GM19099 (cell line): ENCODE measurements around the gene DPH6.

Experiments
- POLR2A ChIP-seq: IDR thresholded peaks from 3 replicates; pipeline ENCODE4 v1.6.1; 2011; ENCODE audit warnings: low read depth; ENCODE audit not compliant: insufficient read length; ENCODE audit errors: extremely low read depth

The DPH6 gene

GRCh38 chr15:35547775-35548364 lies 1.9 kb upstream of the DPH6 start:
- no peak for TF ChIP-seq POLR2A

DNA sequence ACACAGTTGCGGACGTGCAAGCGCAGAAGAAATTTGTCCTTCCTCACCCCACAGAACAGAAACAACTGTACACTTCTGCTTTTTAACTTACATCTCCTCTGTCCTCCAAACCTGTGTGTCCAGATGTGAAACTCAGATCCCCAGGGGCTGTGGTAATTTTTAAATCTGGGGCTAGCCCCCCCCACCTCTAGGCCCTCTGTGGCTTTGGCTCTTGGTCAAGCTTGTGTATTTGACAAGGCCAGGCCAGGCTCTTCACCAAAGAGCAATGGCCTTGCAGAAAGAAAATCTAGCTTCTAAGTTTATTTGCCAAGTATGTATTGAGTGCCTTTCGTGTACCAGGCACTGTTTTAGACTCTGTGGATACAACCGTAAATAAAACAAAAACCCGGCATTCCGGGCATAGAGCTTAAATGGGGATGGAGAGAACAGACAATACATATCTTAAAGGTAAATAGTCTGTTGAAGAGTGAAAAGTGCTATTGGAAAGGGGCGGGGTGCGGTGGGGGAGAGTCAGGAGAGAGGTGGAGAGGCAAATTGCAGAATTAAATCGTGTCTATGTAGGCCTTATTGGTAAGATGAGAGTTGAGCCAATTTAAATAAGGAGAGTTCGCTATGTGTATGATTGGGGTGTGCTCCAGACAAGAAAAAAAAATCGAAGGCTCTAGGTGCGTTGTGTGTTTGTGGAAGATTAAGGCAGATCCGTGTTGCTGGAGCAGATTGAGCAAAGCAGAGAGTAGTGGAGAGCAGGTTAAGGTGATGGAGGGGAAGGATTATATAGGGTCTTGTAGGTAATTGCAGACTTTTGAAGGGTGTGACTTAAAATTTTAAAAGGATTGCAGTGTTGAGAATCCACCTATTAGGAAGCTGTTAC lies 781 bp upstream of the DPH6 start:
- TF ChIP-seq POLR2A, result no peak

- no peak for TF ChIP-seq POLR2A
Measured at GRCh38 chr15:35545316-35545823, 595 bp downstream of the DPH6 start.

- TF ChIP-seq POLR2A, result no peak
Measured at GRCh38 chr15:35540885-35541284, 5.1 kb downstream of the DPH6 start.

DNA sequence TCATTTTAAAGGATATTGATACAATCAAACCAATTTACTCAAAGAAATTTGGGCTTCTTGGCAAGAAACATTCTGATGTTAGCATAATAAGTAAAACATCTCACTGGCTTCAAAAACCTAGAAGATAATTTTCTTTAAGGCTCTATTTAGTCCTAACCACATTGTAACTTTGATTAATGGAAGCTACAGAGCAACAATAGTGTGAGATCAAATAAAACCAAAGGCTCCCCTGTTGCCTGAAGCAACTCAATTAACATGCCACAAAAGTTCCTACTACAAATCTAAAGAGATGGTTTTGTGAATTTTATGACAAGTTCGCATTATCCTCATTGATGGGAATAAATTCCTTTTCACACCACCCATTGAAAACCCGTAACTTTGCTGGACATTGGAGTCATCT lies 5.9 kb downstream of the DPH6 start:
- no peak for TF ChIP-seq POLR2A

DNA sequence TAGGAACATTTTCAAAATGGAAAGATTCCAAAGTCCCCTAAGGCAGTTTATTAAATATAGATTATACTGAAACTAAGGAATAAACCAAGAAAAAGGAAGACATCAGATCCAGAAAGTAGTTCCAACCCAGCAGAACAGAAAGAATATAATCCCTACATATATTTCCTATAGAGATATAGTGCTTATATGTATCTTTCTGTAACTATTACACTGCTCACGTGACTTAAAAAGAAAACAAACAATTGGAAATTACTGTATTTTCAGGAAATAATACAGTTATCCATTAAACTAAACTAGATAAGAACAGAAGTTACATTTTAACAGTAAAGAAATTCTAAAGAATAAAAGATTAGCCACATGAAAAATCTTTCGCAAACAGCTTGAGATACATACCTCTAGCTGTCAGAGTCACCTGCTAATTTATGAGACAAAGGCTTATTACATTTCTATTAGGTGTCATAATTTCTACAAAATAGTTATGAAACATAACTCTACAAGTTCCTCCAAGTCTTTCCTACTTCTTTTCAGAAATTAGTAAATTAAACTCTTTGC lies 10.5 kb downstream of the DPH6 start:
- TF ChIP-seq POLR2A, result no peak

GRCh38 chr15:35533130-35534110 lies 12.5 kb downstream of the DPH6 start:
- TF ChIP-seq POLR2A, result no peak

DNA sequence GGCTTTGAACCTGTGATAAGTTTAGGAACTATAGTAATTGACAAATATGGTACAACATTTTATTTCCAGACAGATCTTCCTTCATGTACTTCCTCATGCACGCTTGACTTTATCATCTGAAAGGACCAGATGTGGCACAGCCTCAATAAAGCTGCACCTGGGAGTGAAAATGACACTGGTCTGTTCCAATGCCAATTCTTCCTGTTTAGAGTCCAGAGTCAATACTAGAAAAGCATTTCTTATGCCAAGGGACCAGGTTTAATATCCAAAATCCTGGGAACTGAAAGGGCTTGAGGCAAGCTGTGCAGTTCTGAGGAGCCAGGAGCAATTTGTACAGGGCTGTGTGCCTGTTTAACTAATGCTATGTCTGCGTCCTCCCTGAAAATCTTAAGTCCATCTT lies 15.3 kb downstream of the DPH6 start:
- no peak for TF ChIP-seq POLR2A

- TF ChIP-seq POLR2A, result no peak
Measured at GRCh38 chr15:35529784-35530183, 16.2 kb downstream of the DPH6 start.

DNA sequence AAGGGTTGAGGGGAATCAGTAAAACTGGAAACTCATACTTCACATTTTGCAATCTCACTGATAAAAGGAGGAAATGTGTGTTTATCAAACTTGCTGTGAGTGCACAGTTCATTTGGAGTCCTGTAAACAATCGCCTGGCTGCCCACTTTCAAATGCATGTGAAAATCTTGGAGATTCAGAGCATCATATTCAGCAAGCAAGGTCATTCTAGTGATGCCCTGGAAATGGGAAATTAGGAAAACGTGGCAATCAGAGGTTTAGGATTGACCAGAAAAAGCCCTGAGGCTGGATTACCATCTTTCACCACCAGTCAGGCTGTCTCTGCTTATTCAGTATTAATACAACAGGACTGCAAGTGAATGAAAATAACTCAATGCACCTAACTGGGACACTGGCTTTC lies 23.9 kb downstream of the DPH6 start:
- TF ChIP-seq POLR2A, result no peak

DNA sequence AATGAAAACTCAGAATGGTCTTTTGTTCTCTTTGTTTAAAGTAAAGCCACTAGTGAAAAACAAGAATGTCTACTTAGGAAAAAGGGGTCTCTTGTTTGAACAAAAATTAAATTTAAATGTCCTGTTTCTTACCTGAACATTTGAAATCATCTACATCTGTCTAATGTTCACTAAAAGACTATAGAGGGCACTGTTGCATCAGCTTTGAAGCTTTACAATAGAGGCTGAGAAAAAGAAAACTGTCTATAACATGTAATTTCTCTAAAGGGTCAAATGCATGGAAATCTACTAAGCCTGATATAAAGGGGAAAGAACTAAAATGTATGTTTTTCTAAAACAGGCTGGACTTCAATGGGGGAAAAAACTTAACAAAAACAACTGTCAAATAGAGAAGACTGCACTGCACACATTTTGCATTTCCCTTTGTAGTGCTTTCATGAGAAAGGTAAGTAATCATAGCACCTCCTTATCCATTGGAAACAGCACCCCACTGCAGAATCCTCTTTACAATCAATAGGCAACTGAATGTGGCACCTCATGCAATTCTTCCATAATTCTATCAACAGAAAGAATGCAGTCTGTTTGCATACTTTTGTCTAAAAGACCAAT lies 26.3 kb downstream of the DPH6 start:
- no peak for TF ChIP-seq POLR2A

- no peak for TF ChIP-seq POLR2A
Measured at GRCh38 chr15:35519052-35519451, 26.9 kb downstream of the DPH6 start.

GRCh38 chr15:35514759-35515158 lies 31.2 kb downstream of the DPH6 start:
- TF ChIP-seq POLR2A, result no peak

GRCh38 chr15:35507932-35508638 lies 37.9 kb downstream of the DPH6 start:
- TF ChIP-seq POLR2A, result no peak
